Activated CD8-positive, alpha-beta memory T cell treated with anti-CD3 and anti-CD28 coated beads, Interleukin-2, amount 50 U/mL, for 48 hours (primary cell): ENCODE results near the gene SERPINA1.

Source experiments
- DNase-seq: peaks from one replicate; pipeline ENCODE4 v3.0.0-alpha.2; 2020

The SERPINA1 gene

GRCh38 chr14:94345344-94346064, 42.9 kb downstream of the SERPINA1 start:
- DNase-seq, result no peak

- DNase-seq, result no peak
Observed at GRCh38 chr14:94344389-94344788, 44.0 kb downstream of the SERPINA1 start.

- DNase-seq, result no peak
Observed at GRCh38 chr14:94343238-94344005, 45.0 kb downstream of the SERPINA1 start.

DNA sequence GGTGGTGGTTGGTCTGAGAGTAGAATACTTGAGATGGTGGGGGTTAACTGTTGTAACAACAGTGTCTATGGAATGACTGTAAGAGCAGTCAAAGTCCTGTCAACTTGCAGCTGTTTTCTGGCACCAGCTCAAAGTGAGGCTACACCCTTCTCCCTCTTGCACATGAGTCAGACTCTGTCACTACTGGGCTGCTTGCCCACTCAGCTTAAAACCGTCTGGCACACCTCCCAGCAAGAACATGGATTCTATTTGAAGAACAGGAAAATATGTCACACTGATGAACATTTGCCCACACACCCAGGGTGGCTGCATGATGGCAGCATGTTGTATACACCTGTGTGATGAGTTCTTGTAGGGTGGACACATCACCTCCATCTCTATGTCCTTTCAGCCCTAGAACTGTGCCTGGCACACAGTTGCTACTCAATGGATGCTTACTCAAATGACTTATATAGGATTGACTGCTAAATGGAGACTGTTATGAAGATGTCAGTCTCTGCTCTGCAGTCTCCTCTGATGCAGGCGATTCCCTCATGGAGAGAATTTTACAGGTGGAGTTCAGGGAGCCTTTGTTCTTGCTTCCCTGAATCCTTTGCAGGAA, 46.0 kb downstream of the SERPINA1 start:
- DNase-seq, result no peak

- DNase-seq, result no peak
Observed at GRCh38 chr14:94341656-94342333, 46.6 kb downstream of the SERPINA1 start.

- no peak for DNase-seq
Observed at GRCh38 chr14:94340533-94340932, 47.9 kb downstream of the SERPINA1 start.

DNA sequence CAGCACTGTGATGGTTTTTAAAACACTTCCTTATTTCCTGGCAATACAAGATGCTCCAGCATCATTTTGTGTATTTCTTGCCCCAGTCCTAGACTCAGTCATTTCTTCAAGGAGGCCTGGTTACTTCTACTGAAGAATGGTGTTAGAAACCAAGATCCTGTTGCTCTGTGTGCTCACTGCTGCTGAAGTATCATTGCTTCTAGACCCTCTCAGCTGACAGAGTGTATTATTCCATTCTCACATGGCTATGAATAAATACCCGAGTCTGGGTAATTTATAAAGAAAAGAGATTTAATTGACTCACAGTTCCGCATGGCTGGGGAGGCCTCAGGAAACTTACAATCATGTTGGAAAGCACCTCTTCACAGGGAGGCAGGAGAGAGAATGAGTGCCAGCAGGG, 50.4 kb downstream of the SERPINA1 start:
- no peak for DNase-seq

DNA sequence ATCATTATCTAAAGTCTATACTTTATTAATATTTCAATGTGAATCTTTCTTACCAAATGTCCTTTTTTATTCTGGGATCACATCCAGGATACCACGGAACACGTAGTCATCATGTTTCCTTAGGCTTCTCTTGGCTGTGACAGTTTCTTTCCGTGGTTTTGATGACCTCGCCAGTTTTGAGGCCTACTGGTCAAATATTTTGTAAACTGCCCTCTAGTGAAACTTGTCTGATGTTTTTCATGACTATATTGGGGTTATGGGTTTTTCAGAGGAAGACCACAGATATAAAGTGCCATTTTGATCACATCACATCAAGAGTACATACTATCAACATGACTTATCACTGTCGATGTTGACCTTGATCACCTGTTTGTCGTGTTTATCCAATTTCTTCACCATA, 51.1 kb downstream of the SERPINA1 start:
- DNase-seq, result no peak

GRCh38 chr14:94334872-94335271, 53.5 kb downstream of the SERPINA1 start:
- DNase-seq, result no peak

DNA sequence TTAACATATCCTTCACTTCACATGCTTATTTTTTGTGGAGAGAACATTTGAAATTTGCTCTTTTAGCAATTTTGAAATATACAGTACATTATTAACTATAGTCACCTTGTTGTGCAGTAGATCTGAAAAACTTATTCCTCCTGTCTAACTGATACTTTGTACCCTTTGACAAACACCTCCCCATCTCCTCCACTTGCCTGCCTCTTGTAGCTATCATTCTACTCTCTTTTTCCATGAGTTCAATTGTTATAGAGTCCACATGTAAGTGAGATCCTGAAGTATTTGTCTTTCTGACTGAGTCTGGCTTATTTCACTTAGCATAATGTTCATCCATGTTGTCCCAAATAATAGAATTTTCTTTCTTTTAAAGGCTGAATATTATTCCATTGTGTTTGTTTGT, 55.8 kb downstream of the SERPINA1 start:
- no peak for DNase-seq

- no peak for DNase-seq
Observed at GRCh38 chr14:94332063-94332583, 56.3 kb downstream of the SERPINA1 start.

GRCh38 chr14:94331462-94331861, 56.9 kb downstream of the SERPINA1 start:
- DNase-seq, result no peak

- no peak for DNase-seq
Observed at GRCh38 chr14:94330857-94331256, 57.5 kb downstream of the SERPINA1 start.

GRCh38 chr14:94330432-94330831, 58.0 kb downstream of the SERPINA1 start:
- DNase-seq, result no peak

GRCh38 chr14:94329857-94330256, 58.5 kb downstream of the SERPINA1 start:
- DNase-seq, result no peak

- no peak for DNase-seq
Observed at GRCh38 chr14:94328196-94328595, 60.2 kb downstream of the SERPINA1 start.
